ENCODE measurements around the gene B9D1.

GRCh38 chr17:19298569-19299213, 63.8 kb downstream of the B9D1 start:
- TF ChIP-seq SP1 (IDR thresholded peaks at IDR 0.05): no peak
- no peak for TF ChIP-seq L3MBTL2 (conservative IDR thresholded peaks at IDR 0.05)
- no peak for TF ChIP-seq FOXA1 (IDR thresholded peaks at IDR 0.05)
- no peak for TF ChIP-seq CTBP1 (IDR thresholded peaks at IDR 0.05; ENCODE audit: borderline replicate concordance)
- TF ChIP-seq HDGF (IDR thresholded peaks at IDR 0.05; ENCODE audit: borderline replicate concordance): no peak
- no peak for TF ChIP-seq FOXM1 (IDR thresholded peaks at IDR 0.05; ENCODE audit: borderline replicate concordance)
- no peak for TF ChIP-seq BHLHE40 (IDR thresholded peaks at IDR 0.05; ENCODE audit: borderline replicate concordance)
- TF ChIP-seq NFRKB (IDR thresholded peaks at IDR 0.05): no peak
- no peak for TF ChIP-seq ELF4 (IDR thresholded peaks at IDR 0.05)
